Measurements from ENCODE around the gene CCNH.

DNA sequence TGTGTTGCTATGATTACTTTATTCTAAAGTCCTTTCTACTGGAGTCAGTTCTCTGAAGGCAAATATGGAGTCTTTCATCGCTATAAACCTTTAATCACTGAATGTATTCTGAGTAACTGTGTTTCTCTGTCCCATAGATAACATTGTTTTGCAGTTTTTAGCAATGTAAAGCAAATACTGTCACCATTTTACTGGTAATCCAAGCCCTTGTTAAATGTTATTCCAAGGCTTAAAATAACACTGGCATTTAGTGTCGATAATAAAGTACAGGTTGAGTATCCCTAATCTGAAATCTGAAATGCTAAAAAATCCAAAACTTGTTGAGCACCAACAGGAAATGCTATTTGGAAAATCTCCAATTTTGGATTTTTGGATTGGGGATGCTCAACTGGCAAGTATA, 24.6 kb downstream of the CCNH start:
- TF ChIP-seq, protein P1, sequence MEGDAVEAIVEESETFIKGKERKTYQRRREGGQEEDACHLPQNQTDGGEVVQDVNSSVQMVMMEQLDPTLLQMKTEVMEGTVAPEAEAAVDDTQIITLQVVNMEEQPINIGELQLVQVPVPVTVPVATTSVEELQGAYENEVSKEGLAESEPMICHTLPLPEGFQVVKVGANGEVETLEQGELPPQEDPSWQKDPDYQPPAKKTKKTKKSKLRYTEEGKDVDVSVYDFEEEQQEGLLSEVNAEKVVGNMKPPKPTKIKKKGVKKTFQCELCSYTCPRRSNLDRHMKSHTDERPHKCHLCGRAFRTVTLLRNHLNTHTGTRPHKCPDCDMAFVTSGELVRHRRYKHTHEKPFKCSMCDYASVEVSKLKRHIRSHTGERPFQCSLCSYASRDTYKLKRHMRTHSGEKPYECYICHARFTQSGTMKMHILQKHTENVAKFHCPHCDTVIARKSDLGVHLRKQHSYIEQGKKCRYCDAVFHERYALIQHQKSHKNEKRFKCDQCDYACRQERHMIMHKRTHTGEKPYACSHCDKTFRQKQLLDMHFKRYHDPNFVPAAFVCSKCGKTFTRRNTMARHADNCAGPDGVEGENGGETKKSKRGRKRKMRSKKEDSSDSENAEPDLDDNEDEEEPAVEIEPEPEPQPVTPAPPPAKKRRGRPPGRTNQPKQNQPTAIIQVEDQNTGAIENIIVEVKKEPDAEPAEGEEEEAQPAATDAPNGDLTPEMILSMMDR (IDR thresholded peaks at IDR 0.05), result no peak
- TF ChIP-seq POLR2AphosphoS5 (IDR thresholded peaks at IDR 0.05) (no peak), POLR2A (IDR thresholded peaks at IDR 0.05; ENCODE audit: low read depth) (no peak)
